HL-60 (cell line): ENCODE results near the gene SLC34A2.
"Not testable (repeated sequence)": the region's sequence is repeated elsewhere in the genome, so short reads cannot be mapped to it uniquely, and the experiment has no call there.

Experiments
- DNase-seq, 2 experiments: peaks; one replicate each; pipeline ENCODE4 v3.0.0-alpha.2; 2010 to 2020; ENCODE audit warnings: low read depth in 1 of 2, low spot score in 1 of 2
- H3K27ac ChIP-seq: fragments of 250-450 bp; sonication (Bioruptor Pico); replicated peaks from 2 replicates; pipeline ENCODE4 v1.5.1; 2020; ENCODE audit warnings: mild to moderate bottlenecking, moderate library complexity
- H3K27me3 ChIP-seq: fragments of 250-450 bp; sonication (Bioruptor Pico); 2 replicates; pipeline ENCODE4 v1.5.1; 2021; ENCODE audit warnings: mild to moderate bottlenecking, moderate library complexity; ENCODE audit not compliant: insufficient read depth, poor library complexity, severe bottlenecking
- H3K4me3 ChIP-seq: replicated peaks from 2 replicates; pipeline ENCODE4 v1.5.1; 2011; ENCODE audit warnings: mild to moderate bottlenecking, control low read depth, low read length; ENCODE audit not compliant: insufficient read depth
- GABPA ChIP-seq: IDR thresholded peaks from 2 replicates; pipeline ENCODE4 v1.6.1; 2012; ENCODE audit warnings: low read depth
- POLR2AphosphoS5 ChIP-seq: IDR thresholded peaks from 2 replicates; pipeline ENCODE4 v1.6.1; 2012; ENCODE audit warnings: low read depth
- SPI1 ChIP-seq: IDR thresholded peaks from 2 replicates; pipeline ENCODE4 v1.6.1; 2012; ENCODE audit warnings: low read depth, mild to moderate bottlenecking, borderline replicate concordance
- TF ChIP-seq, protein P1 (sequence below): IDR thresholded peaks from 2 replicates; pipeline ENCODE4 v1.6.1; 2012; ENCODE audit warnings: low read depth; ENCODE audit not compliant: insufficient replicate concordance
- TF ChIP-seq, protein P2 (sequence below): IDR thresholded peaks from one replicate; pipeline ENCODE4 v1.5.1; 2011; ENCODE audit warnings: low read length, control low read depth, inconsistent platforms; ENCODE audit not compliant: insufficient read depth

The SLC34A2 gene

DNA sequence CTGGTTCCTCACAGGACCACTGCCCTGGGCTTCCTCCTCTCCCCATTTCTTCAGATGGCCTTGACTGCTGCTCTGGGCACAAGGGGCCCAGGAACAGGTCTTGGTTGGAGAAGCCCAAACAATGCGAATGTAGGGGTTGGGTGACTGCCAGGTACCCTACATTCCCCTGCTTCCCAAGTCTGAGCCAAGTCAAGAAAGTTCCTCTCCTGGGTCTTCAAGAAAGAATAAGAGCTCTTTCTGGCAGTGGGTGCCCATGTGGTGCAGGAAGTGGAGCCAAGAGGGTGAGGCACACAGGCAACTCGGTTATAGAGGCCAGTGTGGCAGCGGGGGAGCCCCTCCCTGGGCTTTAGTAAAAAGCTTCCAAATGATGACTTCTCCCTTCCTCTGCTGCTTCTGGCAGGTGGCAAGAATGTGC lies 2.7 kb downstream of the SLC34A2 start:
- H3K27me3 ChIP-seq, result peaks cover 21% of the 10 kb centered on the region
- no peak overlapping the region for H3K27ac ChIP-seq
- no peak overlapping the region for H3K4me3 ChIP-seq
- no peak for DNase-seq
- TF ChIP-seq SPI1 (no peak), GABPA (no peak), POLR2AphosphoS5 (no peak)
- TF ChIP-seq, protein P1, sequence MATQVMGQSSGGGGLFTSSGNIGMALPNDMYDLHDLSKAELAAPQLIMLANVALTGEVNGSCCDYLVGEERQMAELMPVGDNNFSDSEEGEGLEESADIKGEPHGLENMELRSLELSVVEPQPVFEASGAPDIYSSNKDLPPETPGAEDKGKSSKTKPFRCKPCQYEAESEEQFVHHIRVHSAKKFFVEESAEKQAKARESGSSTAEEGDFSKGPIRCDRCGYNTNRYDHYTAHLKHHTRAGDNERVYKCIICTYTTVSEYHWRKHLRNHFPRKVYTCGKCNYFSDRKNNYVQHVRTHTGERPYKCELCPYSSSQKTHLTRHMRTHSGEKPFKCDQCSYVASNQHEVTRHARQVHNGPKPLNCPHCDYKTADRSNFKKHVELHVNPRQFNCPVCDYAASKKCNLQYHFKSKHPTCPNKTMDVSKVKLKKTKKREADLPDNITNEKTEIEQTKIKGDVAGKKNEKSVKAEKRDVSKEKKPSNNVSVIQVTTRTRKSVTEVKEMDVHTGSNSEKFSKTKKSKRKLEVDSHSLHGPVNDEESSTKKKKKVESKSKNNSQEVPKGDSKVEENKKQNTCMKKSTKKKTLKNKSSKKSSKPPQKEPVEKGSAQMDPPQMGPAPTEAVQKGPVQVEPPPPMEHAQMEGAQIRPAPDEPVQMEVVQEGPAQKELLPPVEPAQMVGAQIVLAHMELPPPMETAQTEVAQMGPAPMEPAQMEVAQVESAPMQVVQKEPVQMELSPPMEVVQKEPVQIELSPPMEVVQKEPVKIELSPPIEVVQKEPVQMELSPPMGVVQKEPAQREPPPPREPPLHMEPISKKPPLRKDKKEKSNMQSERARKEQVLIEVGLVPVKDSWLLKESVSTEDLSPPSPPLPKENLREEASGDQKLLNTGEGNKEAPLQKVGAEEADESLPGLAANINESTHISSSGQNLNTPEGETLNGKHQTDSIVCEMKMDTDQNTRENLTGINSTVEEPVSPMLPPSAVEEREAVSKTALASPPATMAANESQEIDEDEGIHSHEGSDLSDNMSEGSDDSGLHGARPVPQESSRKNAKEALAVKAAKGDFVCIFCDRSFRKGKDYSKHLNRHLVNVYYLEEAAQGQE, result no peak
- TF ChIP-seq, protein P2, sequence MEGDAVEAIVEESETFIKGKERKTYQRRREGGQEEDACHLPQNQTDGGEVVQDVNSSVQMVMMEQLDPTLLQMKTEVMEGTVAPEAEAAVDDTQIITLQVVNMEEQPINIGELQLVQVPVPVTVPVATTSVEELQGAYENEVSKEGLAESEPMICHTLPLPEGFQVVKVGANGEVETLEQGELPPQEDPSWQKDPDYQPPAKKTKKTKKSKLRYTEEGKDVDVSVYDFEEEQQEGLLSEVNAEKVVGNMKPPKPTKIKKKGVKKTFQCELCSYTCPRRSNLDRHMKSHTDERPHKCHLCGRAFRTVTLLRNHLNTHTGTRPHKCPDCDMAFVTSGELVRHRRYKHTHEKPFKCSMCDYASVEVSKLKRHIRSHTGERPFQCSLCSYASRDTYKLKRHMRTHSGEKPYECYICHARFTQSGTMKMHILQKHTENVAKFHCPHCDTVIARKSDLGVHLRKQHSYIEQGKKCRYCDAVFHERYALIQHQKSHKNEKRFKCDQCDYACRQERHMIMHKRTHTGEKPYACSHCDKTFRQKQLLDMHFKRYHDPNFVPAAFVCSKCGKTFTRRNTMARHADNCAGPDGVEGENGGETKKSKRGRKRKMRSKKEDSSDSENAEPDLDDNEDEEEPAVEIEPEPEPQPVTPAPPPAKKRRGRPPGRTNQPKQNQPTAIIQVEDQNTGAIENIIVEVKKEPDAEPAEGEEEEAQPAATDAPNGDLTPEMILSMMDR, result no peak

DNA sequence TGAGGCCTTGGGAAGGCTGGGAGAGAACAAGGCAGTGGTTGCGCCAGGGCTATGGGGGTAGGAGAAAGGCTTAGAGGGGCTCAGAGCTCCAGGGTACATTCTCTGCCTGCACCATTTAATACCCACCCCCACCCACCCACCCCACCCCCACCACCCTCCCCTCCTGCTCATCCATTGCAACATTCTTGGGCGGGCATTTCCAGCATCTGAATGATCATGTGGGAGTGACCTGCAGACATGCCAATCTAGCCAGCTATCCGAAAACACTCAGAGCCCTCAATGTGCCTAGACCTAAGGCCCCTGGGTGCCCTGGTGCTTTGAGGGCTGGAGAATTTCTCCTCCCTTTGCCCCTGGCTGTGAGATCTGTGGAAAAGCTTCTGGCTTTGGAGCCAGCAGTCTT lies 3.1 kb downstream of the SLC34A2 start:
- DNase-seq, result no peak
- Histone ChIP-seq H3K27ac (no peak overlapping the region), H3K27me3 (peaks cover 21% of the 10 kb centered on the region), H3K4me3 (no peak overlapping the region)
- TF ChIP-seq, protein P2, result no peak
- TF ChIP-seq GABPA (no peak), SPI1 (no peak), POLR2AphosphoS5 (no peak)
- TF ChIP-seq, protein P1, result no peak

- not testable (repeated sequence) for DNase-seq, H3K27ac ChIP-seq, H3K4me3 ChIP-seq, H3K27me3 ChIP-seq
Observed at GRCh38 chr4:25661441-25661840, 5.8 kb downstream of the SLC34A2 start.

- no peak for DNase-seq
- no peak overlapping the region for H3K27ac ChIP-seq
- H3K27me3 ChIP-seq, result no peaks in the 10 kb centered on the region
- no peak overlapping the region for H3K4me3 ChIP-seq
- TF ChIP-seq, protein P1, result no peak
- TF ChIP-seq SPI1 (no peak), GABPA (no peak), POLR2AphosphoS5 (no peak)
- TF ChIP-seq, protein P2, result no peak
Observed at GRCh38 chr4:25662306-25662705, 6.7 kb downstream of the SLC34A2 start.
